Stimulated activated CD4-positive, alpha-beta T cell treated with anti-CD3 and anti-CD28 coated beads, Interleukin-4, amount 100 ng/mL, for 4 hours (primary cell): ENCODE measurements around the gene B3GALT6.
"Not testable (repeated sequence)": the region's sequence is repeated elsewhere in the genome, so short reads cannot be mapped to it uniquely, and the experiment has no call there.

Source experiments
- DNase-seq, 2 experiments: peaks; one replicate each; pipeline ENCODE4 v3.0.0-alpha.2; 2020

Gene B3GALT6

GRCh38 chr1:1245817-1246576, 14.0 kb downstream of the B3GALT6 start:
- DNase-seq = no peak

DNA sequence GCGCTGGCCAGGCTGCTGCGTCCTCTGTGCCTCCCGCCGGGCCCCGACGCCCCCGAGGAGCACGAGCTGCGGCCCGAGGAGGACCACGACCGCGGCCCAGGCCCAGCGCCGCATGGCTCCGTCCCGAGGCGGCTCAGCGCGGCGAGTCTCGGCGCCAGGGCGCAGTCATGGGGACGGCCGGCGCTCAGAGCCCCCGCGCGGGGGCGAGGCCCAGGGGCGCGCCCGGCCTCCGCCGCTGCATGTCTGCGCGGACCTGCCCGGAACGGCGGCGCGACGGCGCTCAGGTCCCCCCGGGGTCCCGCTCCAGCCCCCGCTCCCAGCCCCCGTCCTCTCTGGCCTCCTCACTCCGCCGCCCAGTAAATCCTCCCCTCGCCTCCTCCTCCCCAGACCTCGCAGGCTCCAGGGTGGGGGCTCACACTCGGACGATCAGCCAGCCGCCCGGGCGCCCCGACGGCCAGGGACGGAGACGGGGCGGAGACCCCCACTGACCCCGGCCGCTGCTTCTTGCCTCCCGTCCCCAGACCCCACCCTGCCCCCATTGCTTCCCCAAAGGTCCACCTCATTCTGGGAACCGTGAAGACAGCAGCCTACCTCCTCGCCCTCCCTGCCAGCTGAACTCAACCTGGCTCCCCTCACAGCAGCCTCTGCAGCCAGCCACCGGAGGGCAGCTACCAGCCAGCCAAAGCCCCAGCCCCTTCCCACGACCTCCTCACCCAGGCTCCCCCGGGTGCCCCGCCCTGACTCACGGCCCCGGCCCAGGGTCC, 14.7 kb downstream of the B3GALT6 start, which contains the start of gene C1QTNF12:
Gene C1QTNF12, minus strand, starts transcription at position 146 of the 764 bp plus-strand sequence. Its CDS starts 32 bp downstream, at position 114.
- no peak for DNase-seq

DNA sequence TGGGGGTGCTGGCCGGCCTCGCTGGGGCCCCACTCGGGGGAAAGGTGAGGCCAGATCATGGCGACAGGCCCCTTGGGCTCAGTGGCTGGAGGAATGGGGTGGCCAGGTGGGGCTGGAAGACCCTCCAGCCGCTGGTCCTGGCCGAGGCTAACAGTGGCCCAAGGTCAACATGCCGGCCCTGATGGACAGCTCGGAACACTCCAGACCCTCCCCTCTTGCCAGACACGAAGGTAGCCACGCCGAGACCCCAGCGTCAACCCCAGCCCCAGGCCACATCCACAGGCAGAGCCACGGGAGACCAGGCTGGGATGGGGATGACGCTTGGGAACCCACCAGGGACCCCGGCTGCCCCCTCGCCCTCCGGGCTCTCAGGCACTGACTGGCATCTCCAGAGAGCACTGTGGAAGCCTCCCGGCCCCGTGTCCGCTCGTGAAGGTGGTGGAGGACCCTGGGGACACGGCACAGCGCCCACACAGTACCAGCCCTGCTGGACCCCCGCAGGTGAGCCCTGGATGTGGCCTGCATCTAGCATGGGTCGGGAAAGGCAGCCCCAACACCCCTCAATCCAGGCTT, 15.4 kb downstream of the B3GALT6 start:
- no peak for DNase-seq

DNA sequence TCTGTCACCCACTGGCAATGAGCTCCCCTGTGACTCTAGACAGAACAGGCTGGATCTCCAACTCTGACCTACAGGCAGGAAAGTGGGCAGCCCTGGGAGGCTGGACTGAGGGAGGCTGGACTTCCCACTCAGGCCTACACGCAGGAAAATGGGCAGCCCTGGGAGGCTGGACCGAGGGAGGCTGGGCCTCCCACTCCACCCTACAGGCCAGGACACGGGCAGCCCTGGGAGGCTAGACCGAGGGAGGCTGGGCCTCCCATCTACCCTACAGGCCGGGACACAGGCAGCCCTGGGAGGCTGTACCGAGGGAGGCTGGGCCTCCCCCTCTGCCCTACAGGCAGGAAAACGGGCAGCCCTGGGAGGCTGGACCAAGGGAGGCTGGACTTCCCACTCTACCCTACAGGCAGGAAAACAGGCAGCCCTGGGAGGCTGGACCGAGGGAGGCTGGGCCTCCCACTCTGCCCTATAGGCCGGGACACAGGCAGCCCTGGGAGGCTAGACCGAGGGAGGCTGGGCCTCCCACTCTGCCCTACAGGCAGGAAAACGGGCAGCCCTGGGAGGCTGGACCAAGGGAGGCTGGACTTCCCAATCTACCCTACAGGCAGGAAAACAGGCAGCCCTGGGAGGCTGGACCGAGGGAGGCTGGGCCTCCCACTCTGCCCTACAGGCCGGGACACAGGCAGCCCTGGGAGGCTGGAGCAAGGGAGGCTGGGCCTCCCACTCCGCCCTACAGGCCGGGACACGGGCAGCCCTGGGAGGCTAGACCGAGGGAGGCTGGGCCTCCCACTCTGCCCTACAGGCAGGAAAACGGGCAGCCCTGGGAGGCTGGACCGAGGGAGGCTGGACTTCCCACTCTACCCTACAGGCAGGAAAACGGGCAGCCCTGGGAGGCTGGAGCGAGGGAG, 16.2 kb downstream of the B3GALT6 start:
- DNase-seq = not testable (repeated sequence)

DNA sequence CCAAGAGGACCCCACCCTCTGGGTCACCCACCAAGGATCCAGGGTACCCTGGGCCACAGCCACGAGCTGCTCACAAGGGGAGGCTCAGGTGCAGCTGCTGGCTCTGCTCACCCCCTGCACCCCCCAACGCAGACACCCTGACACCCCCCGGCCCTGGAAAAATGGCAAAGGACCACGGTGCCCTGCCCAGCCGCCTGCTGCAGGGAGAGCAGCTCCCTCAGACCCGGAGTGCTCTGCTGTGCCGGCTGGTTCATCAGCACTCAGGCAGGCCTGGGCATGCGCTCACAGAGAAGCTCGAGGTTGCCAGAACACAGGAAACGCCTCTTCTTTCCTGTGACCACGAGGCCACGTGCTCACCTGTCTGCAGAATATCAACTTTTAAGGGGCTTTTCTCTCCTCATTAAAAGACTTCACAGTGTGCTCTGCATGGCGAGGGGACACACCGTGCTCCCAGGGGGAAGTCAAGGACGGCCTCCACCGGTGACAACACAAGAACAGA, 18.8 kb downstream of the B3GALT6 start:
- peak; percentile 55 to 77 for DNase-seq

DNA sequence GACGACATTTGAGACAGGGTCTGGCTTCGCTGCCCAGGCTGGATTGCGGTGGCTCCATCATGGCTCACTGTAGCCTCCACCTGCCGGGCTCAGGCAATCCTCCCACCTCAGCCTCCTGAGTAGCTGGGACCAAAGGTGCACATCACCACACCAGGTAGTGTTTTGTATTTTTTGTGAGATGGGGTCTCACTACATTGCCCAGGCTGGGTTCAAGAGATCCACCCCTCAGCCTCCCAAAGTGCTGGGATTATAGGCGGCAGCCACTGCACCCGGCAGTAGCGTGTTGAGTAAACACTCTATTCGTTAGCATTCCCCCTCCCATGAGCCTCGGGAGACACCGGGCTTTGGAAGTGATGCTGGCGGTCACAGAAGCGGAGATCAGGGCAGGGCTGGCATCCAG, 21.3 kb downstream of the B3GALT6 start:
- DNase-seq = no peak

DNA sequence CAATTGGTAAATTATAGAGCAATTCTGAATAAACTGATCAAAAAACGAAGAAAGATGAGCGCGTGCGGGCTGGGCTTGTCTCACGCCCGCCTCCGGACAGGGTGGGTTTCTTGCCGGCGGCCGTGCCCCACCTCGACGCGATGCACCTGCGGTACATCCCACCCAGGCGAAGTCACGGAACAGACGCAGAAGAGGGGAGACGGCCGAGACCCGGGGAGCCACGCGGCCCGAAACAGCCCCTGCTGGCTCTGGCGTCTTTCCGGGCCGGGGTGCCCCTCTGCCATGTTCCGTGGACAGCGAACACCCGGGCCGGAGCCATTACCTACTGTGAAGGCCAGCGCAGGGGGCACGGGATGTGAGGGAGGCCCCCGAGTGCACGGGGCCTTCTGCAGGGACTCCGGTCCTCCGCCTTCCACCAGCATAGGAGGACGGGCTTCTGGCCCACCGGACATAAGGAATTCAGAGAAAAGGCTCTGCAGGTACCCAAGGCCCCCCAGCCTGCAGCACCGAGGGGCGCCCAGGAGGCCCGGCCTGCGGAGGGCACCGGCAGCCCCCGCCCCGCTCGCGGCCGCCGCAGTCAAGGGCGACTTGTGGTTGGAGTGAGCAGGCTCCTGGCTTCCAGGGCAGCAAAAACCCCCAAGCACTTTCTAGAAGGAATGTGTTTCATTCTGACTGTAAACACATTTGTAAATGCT, 22.1 kb downstream of the B3GALT6 start:
- DNase-seq = no peak

DNA sequence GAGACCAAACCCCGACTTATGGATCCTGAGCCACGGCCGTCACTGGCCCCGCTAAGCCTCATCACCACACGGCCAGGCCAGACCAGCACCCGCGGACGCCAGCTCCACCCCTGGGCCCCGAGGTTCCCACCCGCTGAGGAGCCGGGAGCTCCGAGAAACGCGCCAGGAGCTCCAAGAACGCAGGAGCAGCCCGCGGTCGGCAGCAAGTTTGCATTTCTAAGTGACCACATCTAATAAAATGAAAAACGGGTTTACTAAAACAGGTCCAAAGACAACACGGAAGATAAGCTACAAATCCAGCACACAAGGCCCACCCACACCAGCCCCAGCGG, 22.6 kb downstream of the B3GALT6 start:
- no peak for DNase-seq

GRCh38 chr1:1255078-1255477, 23.0 kb downstream of the B3GALT6 start:
- DNase-seq = no peak

DNA sequence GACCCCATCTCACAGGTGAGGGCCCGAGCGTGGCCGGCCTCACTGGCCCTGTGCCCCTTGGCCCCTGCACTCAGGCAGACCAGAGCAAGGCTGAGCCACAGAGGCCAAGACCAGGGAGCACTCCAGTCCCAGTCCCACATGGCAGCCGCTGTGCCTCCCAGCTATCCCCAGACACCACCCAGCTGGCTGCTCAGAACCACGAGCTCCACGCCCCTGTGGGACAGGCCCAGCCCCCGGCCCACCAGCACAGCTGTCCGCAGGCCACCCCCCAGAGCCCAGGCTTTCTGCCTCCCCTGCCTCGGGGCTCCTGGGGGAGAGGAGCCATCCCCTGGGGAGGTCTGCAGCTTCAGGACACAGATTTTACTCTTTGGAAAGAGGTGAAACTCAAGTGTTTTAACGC, 23.6 kb downstream of the B3GALT6 start:
- DNase-seq = no peak

DNA sequence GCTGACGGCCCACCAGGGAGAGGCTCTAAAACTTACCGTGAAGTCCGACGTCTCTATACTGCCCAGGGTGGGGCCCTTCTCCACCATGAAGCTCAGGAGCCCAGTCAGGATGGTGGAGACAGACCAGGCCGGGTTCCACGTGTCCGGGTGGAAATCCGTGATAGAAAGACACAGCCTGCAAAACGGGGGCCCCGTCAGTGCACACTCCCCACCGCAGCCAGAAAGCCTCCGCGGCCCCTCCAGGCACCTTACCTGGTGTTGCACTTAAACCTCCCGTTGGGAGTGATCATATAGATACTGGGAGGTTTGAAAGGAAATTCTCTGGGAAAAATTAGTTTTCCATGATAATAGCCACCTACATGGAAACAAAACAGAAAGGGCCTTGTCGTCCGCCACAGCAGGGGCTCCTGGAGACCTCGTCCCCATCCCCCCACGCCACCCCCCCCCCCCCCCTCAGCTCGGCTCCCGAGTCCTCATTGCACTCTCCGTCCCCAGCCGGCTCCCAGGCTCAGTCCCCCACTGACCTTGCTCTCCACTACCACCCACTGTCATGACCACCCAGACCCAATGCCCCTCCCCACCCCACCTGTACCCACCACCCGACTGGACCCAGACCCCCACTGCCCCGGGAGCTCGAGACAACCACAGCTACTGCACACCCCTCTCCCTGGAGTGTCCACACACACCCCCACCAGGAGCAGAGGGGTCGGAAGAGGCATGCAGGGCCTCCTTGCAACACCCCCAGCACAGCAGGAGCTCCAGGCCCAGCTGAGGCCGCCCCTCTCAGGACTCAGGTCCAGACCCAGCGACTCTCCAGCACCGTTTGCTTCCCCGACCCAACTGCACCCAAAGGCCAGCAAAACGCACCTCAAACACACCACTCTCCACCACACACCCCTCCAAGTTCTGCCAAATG, 25.2 kb downstream of the B3GALT6 start:
- DNase-seq = no peak

- no peak for DNase-seq
These were observed 27.1 kb downstream of the B3GALT6 start for GRCh38 chr1:1259119-1259488.

- no peak for DNase-seq
These were observed 27.5 kb downstream of the B3GALT6 start for GRCh38 chr1:1259540-1259939.

DNA sequence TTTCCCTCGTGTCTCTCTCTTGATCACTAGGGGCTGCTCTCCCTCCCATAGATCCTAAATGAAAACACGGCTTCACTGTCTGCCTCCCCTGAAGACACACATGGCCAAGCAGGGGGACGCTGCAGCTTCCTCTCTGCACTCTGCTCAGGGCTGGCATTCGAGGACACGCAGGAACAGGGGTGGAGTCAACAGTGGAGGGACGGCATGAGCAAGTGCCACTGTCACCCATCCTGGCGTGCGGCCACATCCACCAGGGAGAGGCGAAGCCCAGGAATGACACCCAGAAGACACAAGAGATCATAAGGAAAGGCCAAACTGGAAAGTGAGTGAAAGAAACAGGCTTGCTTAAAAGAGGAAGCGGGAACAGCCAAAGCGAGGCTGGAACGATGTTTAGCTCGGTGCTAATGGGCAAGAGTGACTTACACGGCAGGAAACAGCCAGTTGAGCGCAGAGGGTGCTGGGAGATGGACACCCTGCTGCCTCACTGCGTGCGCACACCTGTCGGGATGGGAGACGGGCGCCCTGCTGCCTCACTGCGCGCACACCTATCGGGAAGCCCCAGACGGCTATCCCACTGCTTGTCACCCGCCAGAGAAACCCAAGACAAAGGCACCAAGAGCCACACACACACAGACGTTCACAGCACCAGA, 28.0 kb downstream of the B3GALT6 start:
- DNase-seq = no peak

GRCh38 chr1:1260843-1261560, 29.0 kb downstream of the B3GALT6 start:
- no peak for DNase-seq

DNA sequence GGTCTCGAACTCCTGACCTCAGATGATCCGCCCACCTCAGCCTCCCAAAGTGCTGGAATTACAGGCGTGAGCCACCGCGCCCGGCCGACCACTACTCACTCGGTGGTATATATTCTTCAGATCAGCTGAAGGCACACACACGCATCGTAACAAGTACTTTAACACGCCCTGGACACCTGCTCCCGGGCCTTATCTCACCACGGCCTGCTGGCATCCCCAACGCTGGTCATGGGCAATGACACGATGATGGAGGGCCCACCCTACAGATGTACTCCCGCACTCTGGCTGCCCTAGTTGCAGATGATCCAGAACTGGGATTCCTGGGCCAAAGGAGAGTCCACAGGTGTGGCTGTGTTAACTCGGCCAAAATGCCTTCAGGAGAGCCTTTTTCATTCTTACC, 30.0 kb downstream of the B3GALT6 start:
- DNase-seq = no peak

- no peak for DNase-seq
These were observed 30.7 kb downstream of the B3GALT6 start for GRCh38 chr1:1262758-1263157.

- no peak for DNase-seq
These were observed 32.0 kb downstream of the B3GALT6 start for GRCh38 chr1:1264026-1264425.

- no peak for DNase-seq
These were observed 32.8 kb downstream of the B3GALT6 start for GRCh38 chr1:1264868-1265272.
